HG03457 (cell line): ENCODE results near the gene ZCCHC9.
A peak's percentile ranks its signal among the peaks of the same experiment; 100 is the strongest.
"Not testable (repeated sequence)": the region's sequence is repeated elsewhere in the genome, so short reads cannot be mapped to it uniquely, and the experiment has no call there.

Experiments used
- ATAC-seq: cut with Tn5 transposase; IDR thresholded peaks from one replicate; pipeline ENCODE4 v1.9.1; 2021; ENCODE audit warnings: moderate number of reproducible peaks; ENCODE audit not compliant: unreplicated experiment

Gene ZCCHC9

GRCh38 chr5:81301271-81302015 lies at the start of gene ZCCHC9:
Gene ZCCHC9, plus strand, starts transcription at chr5:81301587. Its CDS starts 3,171 bp downstream, at chr5:81304758.
- ATAC-seq: peak; percentile 96

GRCh38 chr5:81251922-81252321 lies 49.5 kb upstream of the ZCCHC9 start:
- no peak for ATAC-seq

- no peak for ATAC-seq
Observed at GRCh38 chr5:81252904-81253303, 48.5 kb upstream of the ZCCHC9 start.

- no peak for ATAC-seq
Observed at GRCh38 chr5:81253875-81254274, 47.5 kb upstream of the ZCCHC9 start.

- ATAC-seq: no peak
Observed at GRCh38 chr5:81254886-81255559, 46.4 kb upstream of the ZCCHC9 start.

- no peak for ATAC-seq
Observed at GRCh38 chr5:81256766-81257165, 44.6 kb upstream of the ZCCHC9 start.

- not testable (repeated sequence) for ATAC-seq
Observed at GRCh38 chr5:81262796-81263195, 38.6 kb upstream of the ZCCHC9 start.

- no peak for ATAC-seq
Observed at GRCh38 chr5:81265101-81265500, 36.3 kb upstream of the ZCCHC9 start.

- no peak for ATAC-seq
Observed at GRCh38 chr5:81268521-81269196, 32.7 kb upstream of the ZCCHC9 start.

- no peak for ATAC-seq
Observed at GRCh38 chr5:81269751-81270393, 31.5 kb upstream of the ZCCHC9 start.

GRCh38 chr5:81270394-81271027 lies 30.9 kb upstream of the ZCCHC9 start:
- not testable (repeated sequence) for ATAC-seq

- ATAC-seq: no peak
Observed at GRCh38 chr5:81283976-81284375, 17.4 kb upstream of the ZCCHC9 start.

GRCh38 chr5:81286059-81286617 lies 15.2 kb upstream of the ZCCHC9 start:
- no peak for ATAC-seq

GRCh38 chr5:81288021-81288433 lies 13.4 kb upstream of the ZCCHC9 start:
- ATAC-seq: no peak

GRCh38 chr5:81290146-81290545 lies 11.2 kb upstream of the ZCCHC9 start:
- no peak for ATAC-seq

GRCh38 chr5:81292130-81292529 lies 9.3 kb upstream of the ZCCHC9 start:
- no peak for ATAC-seq

- not testable (repeated sequence) for ATAC-seq
Observed at GRCh38 chr5:81294021-81294420, 7.4 kb upstream of the ZCCHC9 start.

- no peak for ATAC-seq
Observed at GRCh38 chr5:81297531-81297930, 3.9 kb upstream of the ZCCHC9 start.

GRCh38 chr5:81300921-81301270 lies 491 bp upstream of the ZCCHC9 start:
- ATAC-seq: no peak

- no peak for ATAC-seq
Observed at GRCh38 chr5:81302596-81302995, 1.2 kb downstream of the ZCCHC9 start.

- no peak for ATAC-seq
Observed at GRCh38 chr5:81303563-81303962, 2.2 kb downstream of the ZCCHC9 start.
